NOMO-1 (cell line): ENCODE measurements around the gene POU2F3.

Source experiments
- DNase-seq, 2 experiments: peaks; one replicate each; lab custom pipeline; 2025; ENCODE audit not compliant: unreplicated experiment in 2 of 2; lab: John Stamatoyannopoulos, UW

The POU2F3 gene

DNA sequence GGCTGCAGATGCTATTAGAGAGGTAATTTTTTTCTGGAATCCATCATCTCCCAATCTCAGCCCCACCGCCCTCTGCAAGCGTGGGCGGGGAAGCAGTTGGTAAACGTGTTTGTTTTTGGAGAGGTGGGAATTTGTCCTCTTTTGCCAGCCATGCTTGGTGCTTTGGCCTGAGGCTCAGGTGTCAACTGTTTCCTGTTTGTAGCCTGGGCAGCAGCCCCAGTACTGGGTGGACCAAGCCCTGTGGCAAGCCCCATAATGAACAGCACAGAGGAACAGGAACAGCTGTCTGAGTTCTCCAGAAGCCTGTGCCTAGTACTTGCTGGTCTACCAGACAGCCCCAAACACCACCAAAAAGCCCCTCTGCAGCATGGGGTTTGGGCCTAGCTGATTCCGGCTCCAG lies 39.6 kb downstream of the POU2F3 start:
- DNase-seq, result no peak

DNA sequence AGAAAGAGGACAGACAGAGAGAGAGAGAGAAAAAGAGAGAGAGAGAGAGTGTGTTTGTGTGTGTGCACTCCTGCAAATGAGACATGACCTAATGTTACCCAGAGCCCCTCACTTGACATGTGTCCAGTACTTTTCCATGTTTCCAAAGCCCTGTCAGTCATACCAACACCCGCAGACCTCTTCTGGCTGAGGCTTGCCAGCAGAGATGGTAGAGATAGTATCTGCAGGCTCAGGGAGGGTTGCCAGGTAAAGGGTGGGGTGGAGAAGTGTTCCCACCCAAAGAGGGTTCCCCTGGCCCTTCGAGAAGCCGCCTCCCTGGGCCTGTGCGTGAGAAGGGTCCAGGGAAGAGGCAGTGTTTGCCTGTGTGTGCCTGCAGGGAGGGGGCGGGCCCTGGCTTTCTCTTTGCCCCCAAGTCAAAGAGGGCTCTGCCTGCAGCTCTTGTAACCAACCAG lies 40.7 kb downstream of the POU2F3 start:
- no peak for DNase-seq

DNA sequence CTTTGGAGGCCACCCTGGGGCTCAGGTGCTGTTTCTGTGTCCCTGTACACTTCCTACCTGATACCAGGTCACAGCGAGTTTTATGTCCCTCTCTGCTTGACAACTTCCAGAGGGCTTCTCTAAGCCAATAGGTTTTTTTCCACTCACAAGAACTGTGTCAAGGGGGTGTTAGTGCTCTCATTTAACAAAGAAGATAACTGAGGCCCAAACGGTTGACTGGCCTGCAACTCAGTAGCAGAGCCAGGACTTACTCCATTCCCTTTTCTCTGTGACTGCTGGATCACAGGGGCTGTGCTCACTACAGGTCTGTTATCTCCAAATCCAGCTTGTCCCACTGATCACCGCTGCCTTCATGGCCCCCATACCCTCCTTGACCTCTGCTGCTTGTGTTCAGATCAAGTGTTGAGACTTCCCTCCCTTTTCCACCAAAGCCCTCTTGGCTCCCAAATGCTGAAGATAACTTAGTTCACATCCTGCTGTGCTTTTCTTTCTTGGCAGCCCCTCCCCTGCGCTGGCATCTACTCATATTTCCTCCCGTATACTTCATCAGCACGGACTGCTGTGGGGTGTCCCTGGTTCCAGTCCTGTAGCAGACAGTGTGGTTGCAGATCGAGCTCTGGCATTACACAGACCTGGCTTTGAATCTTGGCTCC lies 41.3 kb downstream of the POU2F3 start:
- no peak for DNase-seq

DNA sequence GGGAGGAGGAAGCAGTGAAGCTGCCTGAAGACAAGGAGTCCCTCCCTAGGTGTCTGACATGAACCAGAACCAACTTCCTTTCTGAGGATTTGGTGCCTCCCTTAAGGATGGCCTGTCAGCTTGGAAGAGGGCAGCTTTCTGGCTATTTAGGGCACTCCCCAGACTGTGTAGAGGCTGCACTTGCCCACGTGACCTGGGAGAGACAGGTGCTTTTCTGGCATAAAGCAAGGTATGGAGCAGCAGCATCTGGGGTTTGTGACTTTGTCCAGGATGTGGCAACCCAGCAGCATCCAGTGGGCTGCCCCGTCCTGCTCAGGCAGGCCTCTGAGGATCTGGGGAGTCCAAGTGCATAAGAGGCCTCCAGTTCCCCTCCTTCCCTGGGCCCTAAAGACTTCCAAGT lies 43.2 kb downstream of the POU2F3 start:
- DNase-seq, result no peak

DNA sequence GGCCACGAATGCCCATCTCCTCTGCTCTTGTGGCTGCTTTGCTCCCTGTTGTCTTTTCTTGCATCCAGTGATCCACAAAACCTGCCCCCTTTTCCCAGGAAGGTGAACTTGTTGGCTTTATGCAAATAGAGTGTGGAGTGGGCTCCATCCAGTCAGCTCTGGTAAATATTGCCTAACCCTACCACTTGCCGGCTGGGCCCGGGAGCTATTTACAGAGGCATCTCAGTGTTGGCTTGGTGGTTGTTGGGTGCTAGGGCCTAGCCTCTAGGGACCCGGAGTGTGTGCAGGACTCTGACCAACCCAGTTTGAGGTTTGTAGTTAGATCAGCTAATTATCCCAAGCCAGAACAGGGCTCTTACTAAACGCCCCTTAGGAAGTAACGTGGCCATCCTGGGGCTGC lies 44.3 kb downstream of the POU2F3 start:
- no peak for DNase-seq

DNA sequence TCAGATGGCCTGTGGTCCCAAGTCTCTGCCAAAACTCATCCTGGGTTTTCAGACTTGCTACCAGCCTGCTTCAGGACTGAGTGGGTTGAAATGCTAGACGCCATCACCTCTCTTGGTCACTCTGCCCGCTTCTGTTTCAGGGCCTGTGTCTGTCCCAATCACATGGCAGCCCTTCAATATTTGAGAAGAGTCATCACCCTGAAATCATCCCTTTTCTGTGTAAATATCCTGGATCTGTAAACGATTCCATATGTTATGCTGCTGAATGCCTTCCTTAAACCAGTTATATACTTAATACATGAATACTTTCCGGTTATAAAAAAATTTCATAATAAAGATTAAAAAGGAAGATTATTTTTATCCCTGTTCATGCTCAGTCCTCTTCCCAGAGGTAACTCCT lies 45.3 kb downstream of the POU2F3 start:
- DNase-seq, result no peak

DNA sequence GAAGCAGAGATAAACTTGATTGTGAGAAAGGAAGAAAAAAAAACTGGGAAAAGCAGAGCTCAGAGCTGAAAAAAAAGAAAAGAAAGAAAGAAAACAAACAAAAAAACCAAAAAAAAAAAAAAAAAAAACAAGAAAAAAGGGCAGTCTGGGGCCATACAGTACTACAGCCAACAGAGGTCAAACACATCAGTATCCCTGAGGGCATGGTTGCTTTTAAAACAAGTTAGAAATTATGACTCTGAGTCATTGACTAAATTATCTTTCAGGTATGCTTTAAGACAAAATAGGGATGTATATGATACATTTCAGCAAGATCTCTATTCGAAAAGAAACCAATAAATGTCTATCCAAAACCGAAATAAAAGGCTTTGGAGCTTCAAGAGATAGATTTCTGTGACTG lies 48.1 kb downstream of the POU2F3 start:
- no peak for DNase-seq

DNA sequence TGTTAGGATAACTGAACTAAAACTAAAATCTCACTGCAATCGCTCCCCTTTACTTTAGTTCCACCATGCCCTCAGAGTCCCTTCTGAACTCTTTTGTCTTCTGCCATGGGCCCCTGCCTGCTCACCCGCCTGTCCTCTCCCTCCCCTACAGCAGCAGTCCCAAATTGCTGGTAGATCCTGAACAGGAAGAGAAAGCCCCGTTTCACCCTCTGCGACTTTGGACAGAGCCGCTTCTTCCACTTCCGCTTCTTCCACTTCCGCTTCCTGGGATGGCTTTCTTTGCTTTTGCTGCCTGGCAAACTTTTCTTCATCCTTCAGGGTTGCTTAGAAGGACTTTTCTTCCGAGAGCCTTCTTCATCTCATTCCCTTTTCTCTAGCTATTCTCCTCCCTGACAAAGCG lies 49.5 kb downstream of the POU2F3 start:
- peak; percentile 31 to 48 for DNase-seq

DNA sequence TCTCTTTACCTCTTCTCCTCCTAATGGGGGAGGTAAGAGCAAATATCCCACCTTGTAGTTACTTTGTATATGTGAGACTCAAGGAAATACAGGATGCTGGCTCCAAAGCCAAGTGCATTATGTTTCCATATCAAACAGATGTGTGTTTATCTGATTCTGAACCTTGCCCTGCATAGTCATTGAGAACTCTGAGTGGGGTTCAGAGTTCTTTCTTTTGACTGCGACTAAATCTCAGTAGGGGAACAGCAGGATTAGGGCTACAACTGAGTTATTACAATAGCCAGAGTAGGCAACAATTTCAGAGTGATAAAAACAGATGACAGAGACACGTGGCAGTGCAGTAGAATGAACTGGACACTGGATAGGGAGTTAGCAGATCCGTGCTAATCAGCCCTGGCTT lies 51.0 kb downstream of the POU2F3 start:
- no peak for DNase-seq

DNA sequence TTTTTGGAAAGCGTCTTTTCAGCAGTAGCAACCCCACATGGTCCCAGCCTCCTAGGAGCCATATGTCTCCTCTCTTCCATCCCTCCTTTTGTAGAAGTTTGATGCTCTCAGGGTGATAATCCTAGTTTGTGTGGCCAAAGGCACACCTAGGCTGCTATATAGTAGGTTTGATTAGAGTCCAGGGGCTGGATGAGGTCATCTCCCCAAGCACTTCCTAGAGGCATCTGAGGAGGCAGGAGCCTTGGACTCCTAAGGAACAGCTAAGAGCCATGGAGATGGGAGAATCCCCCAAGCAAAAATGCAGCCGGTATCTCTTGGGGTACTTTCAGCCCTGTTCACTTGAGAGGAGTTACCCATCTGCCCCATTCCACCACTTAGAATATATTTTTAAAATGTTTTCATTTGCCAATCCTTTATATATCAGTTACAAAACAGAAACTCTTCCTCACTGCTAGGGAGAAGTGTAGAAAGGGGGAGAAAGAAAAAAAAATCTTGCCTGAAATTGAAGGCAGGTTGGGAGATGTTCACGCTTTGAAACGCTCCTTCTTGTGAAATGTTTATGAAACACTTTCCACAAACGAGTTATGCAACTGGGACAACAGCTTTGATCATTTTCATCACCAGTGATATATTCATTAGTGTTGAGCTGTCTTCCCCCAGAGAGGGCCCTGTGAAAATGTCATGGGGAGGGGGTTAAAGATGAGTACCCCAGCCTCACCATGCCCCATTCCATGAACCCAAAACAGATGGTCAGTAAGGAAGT lies 53.3 kb downstream of the POU2F3 start:
- peak in 1 of 2 experiments; percentile 66 for DNase-seq

DNA sequence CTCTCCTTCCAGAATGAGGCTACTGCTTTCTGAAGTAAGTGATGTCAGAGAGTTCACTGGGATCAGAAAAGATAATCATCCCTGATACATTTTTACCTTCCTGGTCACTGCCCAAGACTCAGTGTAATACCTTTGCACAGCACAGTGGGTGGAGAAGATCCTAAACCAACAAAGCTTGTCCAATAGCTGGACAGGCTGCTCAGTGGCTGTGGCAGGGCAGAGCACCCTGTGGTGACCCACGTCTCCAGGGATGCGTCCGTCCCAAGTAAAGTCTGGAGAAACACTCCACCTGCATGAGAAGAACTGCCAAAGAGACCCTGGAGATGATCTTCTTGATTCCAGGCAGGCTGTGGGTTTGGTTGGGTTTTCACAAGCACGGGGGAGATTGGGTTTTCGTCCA lies 54.2 kb downstream of the POU2F3 start:
- no peak for DNase-seq

DNA sequence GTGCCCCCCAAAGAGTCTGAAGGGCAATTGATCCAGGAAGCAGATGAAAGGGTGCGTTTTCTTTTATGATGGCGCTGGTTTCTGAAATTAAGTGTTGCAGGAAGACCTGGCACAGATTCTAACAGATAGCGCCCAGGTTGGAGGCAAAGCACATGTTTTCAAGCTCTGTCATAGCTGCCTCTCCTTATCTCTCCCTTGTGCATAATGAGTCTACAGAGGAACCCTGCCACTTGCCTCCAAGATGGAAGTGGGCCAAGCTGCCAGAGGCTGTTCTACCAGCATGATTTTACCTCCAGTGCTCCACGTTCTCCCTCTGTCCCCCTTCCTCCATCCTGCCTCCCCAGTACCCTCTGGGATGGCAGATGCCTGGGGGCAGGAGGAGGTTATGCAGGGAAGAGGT lies 55.2 kb downstream of the POU2F3 start:
- DNase-seq, result no peak

DNA sequence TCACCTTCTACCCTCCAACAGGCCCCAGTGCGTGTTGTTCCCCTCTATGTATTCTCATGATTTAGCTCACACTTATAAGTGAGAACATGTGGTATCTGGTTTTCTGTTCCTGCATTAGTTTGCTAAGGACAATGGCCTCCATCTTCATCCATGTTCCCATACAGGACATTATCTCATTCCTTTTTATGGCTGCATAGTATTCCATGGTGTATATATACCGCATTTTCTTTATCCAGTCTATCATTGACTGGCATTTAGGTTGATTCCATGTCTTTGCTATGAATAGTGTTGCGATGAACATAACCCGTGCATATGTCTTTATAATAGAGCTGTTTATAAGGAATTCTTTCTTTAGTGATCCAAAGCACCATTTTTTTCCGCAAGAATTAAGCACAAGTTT lies 56.6 kb downstream of the POU2F3 start:
- no peak for DNase-seq

DNA sequence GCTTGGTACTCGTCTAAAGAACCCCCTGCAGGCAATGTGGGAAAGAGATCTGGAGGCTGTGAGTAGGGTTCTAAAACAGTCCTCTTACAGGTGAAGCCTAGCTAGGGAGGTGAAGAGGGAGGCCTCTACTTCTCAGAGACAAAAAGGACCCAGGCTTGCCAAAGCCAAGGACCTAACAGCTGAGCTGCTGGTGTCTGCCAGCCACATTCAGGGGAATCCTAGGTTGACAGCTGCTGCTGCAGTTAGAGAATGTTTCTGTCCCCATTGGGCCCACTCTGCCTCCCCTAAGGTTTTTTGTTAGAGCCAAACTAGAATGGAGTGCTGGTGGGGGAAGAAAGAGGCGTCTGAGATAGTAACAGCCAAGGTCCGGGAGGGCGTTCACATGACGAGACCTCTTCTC lies 58.5 kb downstream of the POU2F3 start:
- no peak for DNase-seq

DNA sequence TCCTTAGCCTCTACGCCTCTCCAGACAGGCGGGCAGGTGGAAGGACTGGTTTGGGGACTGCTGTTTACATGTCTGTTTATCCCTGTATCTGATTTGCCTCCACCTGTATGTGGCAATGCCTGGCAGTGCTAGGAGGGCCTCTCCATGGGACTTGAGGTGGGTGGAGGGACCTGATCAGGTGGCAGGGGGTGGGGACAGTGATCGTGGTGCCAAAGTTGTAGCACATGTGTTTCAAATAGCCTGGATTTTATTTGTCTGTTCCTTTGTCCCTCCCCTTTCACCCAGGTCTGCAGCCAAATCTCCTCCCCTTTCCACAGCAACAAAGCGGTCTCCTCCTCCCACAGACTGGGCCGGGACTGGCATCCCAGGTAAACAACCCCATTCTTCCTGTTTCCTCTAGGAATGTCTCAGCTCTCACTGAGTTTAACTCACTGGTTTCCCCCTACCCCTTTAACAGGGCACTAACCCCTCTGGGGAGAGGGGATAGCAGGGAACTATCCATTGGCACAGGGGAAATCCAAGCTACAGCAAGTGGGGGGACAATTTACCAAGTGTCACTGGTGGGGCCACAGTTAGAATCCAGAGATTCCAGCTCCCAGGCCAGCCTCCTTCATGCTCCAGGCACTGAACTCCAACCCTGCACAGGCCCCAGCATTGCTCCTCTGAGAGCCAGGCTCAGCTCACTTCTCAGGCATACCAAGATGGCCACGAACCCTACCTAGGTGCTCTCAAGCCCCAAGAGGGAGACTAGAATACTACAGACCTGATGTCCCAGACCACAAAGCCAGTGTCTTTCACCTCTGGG lies 62.3 kb downstream of the POU2F3 start:
- DNase-seq, result no peak

DNA sequence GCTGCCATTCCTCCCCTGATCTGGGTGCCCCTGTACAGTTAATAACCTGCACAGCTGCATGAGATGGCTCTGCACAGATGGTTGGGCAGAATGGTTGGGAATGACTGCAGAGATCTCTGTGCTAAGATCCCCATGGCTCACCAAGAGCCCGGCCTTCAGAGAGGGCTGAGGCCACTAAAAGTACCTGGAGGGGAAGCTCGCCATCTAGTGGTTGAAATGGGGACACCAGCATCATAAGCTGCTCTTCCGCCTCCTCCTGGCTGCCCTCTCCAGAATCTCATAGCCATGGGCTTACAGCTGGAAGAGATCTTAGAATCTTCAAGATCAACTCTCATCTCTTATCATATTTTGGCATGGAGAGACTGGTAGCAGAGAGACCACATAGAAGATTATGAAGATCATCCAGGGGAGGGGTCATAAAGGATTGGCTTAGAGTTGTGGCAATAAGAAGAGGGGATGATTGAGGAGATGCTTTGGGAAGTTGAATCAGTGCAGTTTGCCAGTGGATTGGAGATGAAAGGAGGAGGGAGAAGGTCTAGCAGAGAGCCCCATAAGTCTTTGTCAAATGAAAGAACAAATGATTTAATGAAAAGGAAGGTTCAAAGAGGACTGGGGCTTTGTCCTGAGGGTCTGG lies 63.2 kb downstream of the POU2F3 start:
- peak; percentile 55 to 76 for DNase-seq

DNA sequence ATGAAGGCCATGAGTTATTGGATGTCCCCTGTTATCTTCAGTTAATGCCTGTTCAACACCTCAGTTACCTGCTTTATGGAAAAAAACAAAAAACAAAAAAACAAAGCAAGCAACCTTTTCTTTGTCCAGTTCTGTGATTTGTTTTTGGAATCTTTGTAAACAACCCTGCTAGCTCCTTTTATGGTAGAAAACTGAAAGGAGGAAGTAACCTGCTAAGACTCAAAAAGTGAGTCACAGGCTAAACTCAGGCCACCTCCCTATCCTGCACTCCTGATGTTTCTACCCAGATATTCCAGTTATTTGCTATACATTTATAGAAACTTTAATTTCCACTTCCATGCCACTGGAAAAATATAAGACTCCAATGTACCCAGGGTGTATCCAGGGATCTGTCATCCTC lies 64.6 kb downstream of the POU2F3 start:
- DNase-seq, result peak in 1 of 2 experiments; percentile 26

DNA sequence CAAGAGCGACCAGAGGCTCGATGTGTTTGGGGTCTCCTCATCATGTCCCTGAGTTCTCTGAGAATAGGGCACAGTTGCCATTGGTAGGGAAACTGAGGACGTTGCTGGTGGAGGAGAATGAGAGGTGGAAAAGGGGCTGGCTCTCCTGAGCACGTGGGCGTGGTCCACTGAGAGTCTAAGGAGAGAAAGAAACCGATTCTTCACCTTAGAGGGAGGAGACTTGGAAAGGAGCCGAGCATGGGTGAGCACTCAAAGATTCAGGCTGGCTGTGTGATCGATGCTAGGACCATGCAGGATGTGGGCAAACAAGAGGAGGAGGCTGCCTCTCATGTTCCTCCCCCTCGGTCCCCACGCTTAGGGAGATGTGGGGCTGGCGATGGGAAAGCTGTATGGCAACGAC lies 65.3 kb downstream of the POU2F3 start:
- no peak for DNase-seq

DNA sequence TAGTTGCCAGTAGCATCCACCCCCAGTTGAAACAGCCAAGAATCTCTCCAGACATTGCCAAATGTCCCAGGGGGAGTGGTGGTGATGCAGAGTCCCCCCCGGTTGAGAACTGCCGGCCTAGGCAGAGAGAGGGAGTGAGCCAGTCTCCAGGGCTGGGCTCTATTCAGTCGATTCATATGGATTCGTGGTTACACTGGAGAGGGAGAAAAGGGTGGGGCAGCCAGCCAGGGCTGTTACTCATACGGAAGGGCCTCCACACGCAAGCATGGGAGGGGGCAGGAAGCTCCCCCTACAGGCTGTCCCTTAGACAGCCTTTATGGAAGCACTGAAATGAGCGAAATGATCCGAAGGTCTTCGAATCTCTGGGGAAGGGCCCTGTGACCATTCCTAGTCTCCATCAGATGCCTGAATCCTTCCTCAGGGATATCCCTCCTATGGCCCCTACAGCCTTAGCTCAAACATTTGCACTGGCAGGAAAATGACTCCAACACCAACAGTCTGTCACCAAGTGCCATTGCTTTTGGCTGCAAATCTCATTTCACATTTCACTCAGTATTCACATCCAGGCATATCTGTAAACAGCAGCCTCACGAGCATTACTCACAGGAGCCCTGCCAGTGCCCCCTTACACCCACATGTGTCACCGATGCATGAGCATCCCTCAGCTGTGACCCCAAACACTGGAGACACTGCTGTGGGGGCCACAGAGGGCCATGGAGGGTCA lies 66.7 kb downstream of the POU2F3 start:
- no peak for DNase-seq

DNA sequence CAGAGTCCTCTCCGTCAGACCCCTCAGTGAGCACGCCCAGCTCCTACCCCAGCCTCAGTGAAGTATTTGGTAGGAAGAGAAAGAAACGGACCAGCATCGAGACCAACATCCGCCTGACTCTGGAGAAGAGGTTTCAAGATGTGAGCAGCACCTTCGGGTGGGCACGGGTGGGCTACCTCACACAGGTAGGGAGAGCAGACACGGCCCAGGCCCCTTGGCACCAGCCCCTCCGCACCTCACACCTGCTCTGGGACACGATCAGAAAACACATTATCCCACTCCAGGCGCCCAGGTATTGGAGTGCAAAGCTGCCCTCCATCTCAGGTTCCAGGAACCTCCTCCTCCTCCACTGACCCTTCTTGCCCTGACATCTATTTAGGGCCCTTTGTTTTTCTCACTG lies 67.5 kb downstream of the POU2F3 start:
- DNase-seq, result no peak

DNA sequence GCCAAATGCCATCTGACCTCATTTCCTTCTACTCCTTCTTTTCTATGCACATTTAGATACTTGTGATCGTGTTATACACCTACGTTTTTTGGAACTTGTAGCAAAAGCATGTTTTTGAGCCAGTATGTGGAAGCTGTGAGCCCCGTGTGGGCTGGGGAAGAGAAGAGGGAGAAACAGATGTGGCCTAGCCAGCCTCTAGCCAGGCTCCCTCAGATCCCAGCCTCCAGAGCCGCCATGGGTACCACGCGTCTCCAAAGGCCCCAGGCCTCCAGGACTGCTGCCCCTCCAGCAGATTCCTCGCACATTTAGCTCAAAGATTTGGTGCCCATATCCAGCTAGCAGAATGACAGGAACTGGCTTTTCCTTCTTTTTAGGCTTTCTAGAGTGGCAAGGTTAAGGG lies 68.1 kb downstream of the POU2F3 start:
- no peak for DNase-seq
